HepG2 (cell line): ENCODE measurements around the gene SLIT1. TPM values are rescaled to one million over a fixed set of nuclear protein-coding genes. Genes with fewer than 3 reads are reported as not detected.

ENCODE experiments used
- ATAC-seq: fragments of 200-7000 bp; cut with Tn5 transposase; 3 replicates; pipeline ENCODE4 v1.9.1; 2020; ENCODE audit warnings: mild to moderate bottlenecking, moderate library complexity
- BruUV-seq: library from RNA; stranded (reverse); fragments of 400-500 nt; replicated peaks from 2 replicates; lab custom pipeline; 2021; lab: Mats Ljungman, UMichigan
- CTCF ChIA-PET: fragments of 300-600 bp; formaldehyde crosslinking; extraction: SDS; loops from one replicate; lab custom pipeline; 2021; ENCODE audit warnings: low total read pairs, inconsistent platforms, low intra/inter-chr PET ratio; lab: Yijun Ruan, JAX
- POLR2A ChIA-PET: fragments of 350-600 bp; sonication (Branson Sonifier 250); formaldehyde crosslinking; loops from one replicate; lab custom pipeline; 2020; ENCODE audit warnings: antibody characterized with exemption, inconsistent platforms; lab: Yijun Ruan, JAX
- DNase-seq: peaks from one replicate; pipeline ENCODE4 v3.0.0-alpha.2; 2015; ENCODE audit warnings: low spot score
- FAIRE-seq: peaks from 3 replicates; lab custom pipeline; 2011; peaks lifted over from hg19 to GRCh38; lab: Jason Lieb, UNC
- H2AFZ ChIP-seq: one replicate; pipeline ENCODE4 v1.6.1; 2011; ENCODE audit warnings: low read length, inconsistent platforms
- H3K27ac ChIP-seq: fragments of 300-600 bp; 3 replicates; pipeline ENCODE4 v1.8.0; 2011; ENCODE audit warnings: mixed run types, mild to moderate bottlenecking, mixed read lengths, low read length, inconsistent platforms; ENCODE audit not compliant: insufficient read depth; ENCODE audit errors: extremely low read length
- H3K27me3 ChIP-seq, 2 experiments: fragments of 200-600 bp in 1 of 2; 2 replicates in 1 of 2; 3 replicates in 1 of 2; pipeline versions ENCODE4 v1.6.0 to v1.8.0; 2011; ENCODE audit warnings: low read length in 2 of 2, mild to moderate bottlenecking in 2 of 2, moderate library complexity in 2 of 2, inconsistent platforms in 1 of 2; ENCODE audit not compliant: insufficient read depth in 2 of 2, control insufficient read depth in 1 of 2
- H3K36me3 ChIP-seq, 2 experiments: fragments of 200-600 bp in 1 of 2; replicated peaks in 1 of 2; 2 replicates in 1 of 2; 3 replicates in 1 of 2; pipeline versions ENCODE4 v1.5.1 to v1.8.0; 2011; ENCODE audit warnings: low read length in 2 of 2, inconsistent platforms in 1 of 2; ENCODE audit not compliant: insufficient read depth in 2 of 2, control insufficient read depth in 1 of 2
- H3K4me1 ChIP-seq: 2 replicates; pipeline ENCODE4 v1.5.1; 2012; ENCODE audit warnings: low read length, inconsistent platforms; ENCODE audit not compliant: insufficient read depth
- H3K4me2 ChIP-seq: 2 replicates; pipeline ENCODE4 v1.6.0; 2011; ENCODE audit warnings: low read depth, low read length, inconsistent platforms
- H3K4me3 ChIP-seq, 3 experiments: fragments of 200-600 bp in 1 of 3; sonication (generic), shearing (Covaris generic) in 1 of 3; replicated peaks in 1 of 3; 2 replicates each; pipeline ENCODE4 v1.5.1; 2011 to 2016; ENCODE audit warnings: low read length in 3 of 3, inconsistent platforms in 2 of 3, low read depth in 2 of 3, mild to moderate bottlenecking in 2 of 3, control low read depth in 1 of 3, mixed read lengths in 1 of 3; ENCODE audit not compliant: insufficient read depth in 1 of 3
- H3K79me2 ChIP-seq: one replicate; pipeline ENCODE4 v1.6.1; 2011; ENCODE audit warnings: low read length, inconsistent platforms; ENCODE audit not compliant: insufficient read depth
- H3K9ac ChIP-seq: 2 replicates; pipeline ENCODE4 v1.6.0; 2011; ENCODE audit warnings: mild to moderate bottlenecking, low read depth, low read length, inconsistent platforms; ENCODE audit not compliant: insufficient read depth
- H3K9me3 ChIP-seq: 2 replicates; pipeline ENCODE4 v1.5.1; 2012; ENCODE audit warnings: mild to moderate bottlenecking, low read length
- H4K20me1 ChIP-seq: 2 replicates; pipeline ENCODE4 v1.6.0; 2011; ENCODE audit warnings: inconsistent platforms, mild to moderate bottlenecking, low read length, moderate library complexity; ENCODE audit not compliant: insufficient read depth
- AGO2 ChIP-seq: fragments of 200-400 bp; formaldehyde crosslinking; optimal IDR thresholded peaks from 2 replicates; pipeline ENCODE3; 2017; ENCODE audit warnings: mild to moderate bottlenecking, low read depth, low read length, moderate library complexity
- JUNB ChIP-seq: sonication (generic); formaldehyde crosslinking; IDR thresholded peaks from 2 replicates; pipeline ENCODE4 v1.8.0; 2022; ENCODE audit warnings: missing genetic modification reagents, mild to moderate bottlenecking, borderline replicate concordance
- MAF1 ChIP-seq: sonication (generic); formaldehyde crosslinking; IDR thresholded peaks from 2 replicates; pipeline ENCODE4 v1.5.0; 2020; ENCODE audit warnings: missing genetic modification reagents, borderline replicate concordance
- MIER3 ChIP-seq: IDR thresholded peaks from 2 replicates; pipeline ENCODE4 v1.6.1; 2016; ENCODE audit warnings: missing compliant biosample characterization, borderline replicate concordance
- NKX3-1 ChIP-seq: sonication (generic); formaldehyde crosslinking; IDR thresholded peaks from 2 replicates; pipeline ENCODE4 v1.5.0; 2020; ENCODE audit warnings: missing genetic modification reagents
- RARG ChIP-seq: sonication (generic); formaldehyde crosslinking; IDR thresholded peaks from 2 replicates; pipeline ENCODE4 v1.4.0; 2020; ENCODE audit warnings: low read depth, mild to moderate bottlenecking, missing genetic modification reagents
- ZFP36L1 ChIP-seq: sonication (generic); formaldehyde crosslinking; IDR thresholded peaks from 2 replicates; pipeline ENCODE4 v1.8.0; 2022; ENCODE audit warnings: mild to moderate bottlenecking, missing genetic modification reagents, moderate library complexity
- ZNF20 ChIP-seq: sonication (generic); formaldehyde crosslinking; IDR thresholded peaks from 2 replicates; pipeline ENCODE4 v1.4.0; 2020; ENCODE audit warnings: mild to moderate bottlenecking, moderate library complexity, missing genetic modification reagents
- ZNF652 ChIP-seq: IDR thresholded peaks from 2 replicates; pipeline ENCODE4 v1.6.1; 2016; ENCODE audit warnings: low read depth, borderline replicate concordance
- WGBS: methylation state at CpG from one replicate; pipeline ENCODE4 v1.1.6; 2017; ENCODE audit warnings: low lambda C conversion rate; 5-methylcytosine and 5-hydroxymethylcytosine counted together
- in situ Hi-C: cut with HindIII; loops from 2 replicates; pipeline ENCODE4 v1.10.0; 2017; ENCODE audit warnings: low pct_unique_long_range_greater_than_20kb; ENCODE audit not compliant: extremely low pct_ligation_motif_present
- intact Hi-C: fragments of 100-400 bp; cut with micrococcal nuclease; formaldehyde crosslinking; loops from one replicate; pipeline ENCODE4 v1.10.0; 2022; ENCODE audit not compliant: unreplicated experiment
- polyA plus RNA-seq, 8 experiments: library from polyadenylated mRNA; depleted of rRNA in 3 of 8; stranded (reverse) in 7 of 8; unstranded in 1 of 8; fragments of >200 nt; fragmentation: Illumina TruSeq in 4 of 8; extraction: Trizol in 4 of 8; gene quantifications; 2 replicates each; pipeline versions ENCODE4 v1.2.1 to v1.2.3, GENCODE V29; 2011 to 2016; ENCODE audit warnings: low read depth in 4 of 8, missing spikeins in 1 of 8, mixed read lengths in 1 of 8; ENCODE audit not compliant: insufficient read depth in 1 of 8
- total RNA-seq, 5 experiments: library from RNA; depleted of rRNA; stranded (reverse); fragments of >200 nt; fragmentation: Illumina TruSeq; extraction: Trizol; gene quantifications; 2 replicates each; pipeline ENCODE4 v1.2.3, GENCODE V29; 2016; ENCODE audit warnings: low read depth in 1 of 5
- TF ChIP-seq, protein P1 (sequence below): IDR thresholded peaks from 2 replicates; pipeline ENCODE4 v1.6.1; 2016; ENCODE audit warnings: low read depth, borderline replicate concordance
- TF ChIP-seq, protein P2 (sequence below): sonication (generic); formaldehyde crosslinking; IDR thresholded peaks from 2 replicates; pipeline ENCODE4 v1.4.0; 2020; ENCODE audit warnings: mild to moderate bottlenecking, low read depth, missing genetic modification reagents
- TF ChIP-seq, protein P3 (sequence below): sonication (generic); formaldehyde crosslinking; IDR thresholded peaks from 2 replicates; pipeline ENCODE4 v1.4.0; 2020; ENCODE audit warnings: missing genetic modification reagents
- TF ChIP-seq, protein P4 (sequence below): sonication (generic); formaldehyde crosslinking; IDR thresholded peaks from 2 replicates; pipeline ENCODE4 v1.4.0; 2020; ENCODE audit warnings: mild to moderate bottlenecking, missing genetic modification reagents

SLIT1 gene
- total and polyA plus RNA-seq, 2 of the 13 experiments (the other 11 are each of a cell fraction or from before 2014, with no cell fraction given) = 0.09 to 0.33 TPM

DNA sequence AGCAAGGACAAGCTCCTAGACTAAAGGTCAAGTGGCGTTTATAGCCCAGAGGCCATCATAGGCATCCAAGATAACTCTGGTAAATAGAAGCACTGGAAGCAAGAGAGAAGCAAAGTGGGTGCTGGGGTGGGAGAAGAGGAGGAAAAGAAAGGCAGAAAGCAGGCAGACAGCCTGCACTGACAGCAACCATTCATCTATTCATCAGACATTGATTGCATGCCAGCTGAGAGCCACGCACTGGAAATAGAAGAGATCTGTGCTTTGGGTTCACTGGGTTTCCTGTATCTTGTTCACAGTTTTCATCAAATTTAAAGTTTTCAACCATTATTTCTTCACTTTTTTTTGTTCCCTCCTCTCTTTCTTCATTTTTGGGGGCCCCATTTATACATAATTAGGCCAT lies 4.7 kb upstream of the SLIT1 start (continued):
- TF ChIP-seq AGO2 (no peak), RARG (CRISPR knock-in tag) (no peak), ZFP36L1 (CRISPR knock-in tag) (no peak), ZNF652 (no peak), JUNB (CRISPR knock-in tag) (no peak), MAF1 (CRISPR knock-in tag) (no peak), NKX3-1 (CRISPR knock-in tag) (no peak)
- TF ChIP-seq, protein P1, sequence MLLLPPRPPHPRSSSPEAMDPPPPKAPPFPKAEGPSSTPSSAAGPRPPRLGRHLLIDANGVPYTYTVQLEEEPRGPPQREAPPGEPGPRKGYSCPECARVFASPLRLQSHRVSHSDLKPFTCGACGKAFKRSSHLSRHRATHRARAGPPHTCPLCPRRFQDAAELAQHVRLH = no peak
- TF ChIP-seq, protein P2, sequence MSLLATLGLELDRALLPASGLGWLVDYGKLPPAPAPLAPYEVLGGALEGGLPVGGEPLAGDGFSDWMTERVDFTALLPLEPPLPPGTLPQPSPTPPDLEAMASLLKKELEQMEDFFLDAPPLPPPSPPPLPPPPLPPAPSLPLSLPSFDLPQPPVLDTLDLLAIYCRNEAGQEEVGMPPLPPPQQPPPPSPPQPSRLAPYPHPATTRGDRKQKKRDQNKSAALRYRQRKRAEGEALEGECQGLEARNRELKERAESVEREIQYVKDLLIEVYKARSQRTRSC (CRISPR knock-in tag) = no peak
- TF ChIP-seq, all 625 proteins: peak for 0

DNA sequence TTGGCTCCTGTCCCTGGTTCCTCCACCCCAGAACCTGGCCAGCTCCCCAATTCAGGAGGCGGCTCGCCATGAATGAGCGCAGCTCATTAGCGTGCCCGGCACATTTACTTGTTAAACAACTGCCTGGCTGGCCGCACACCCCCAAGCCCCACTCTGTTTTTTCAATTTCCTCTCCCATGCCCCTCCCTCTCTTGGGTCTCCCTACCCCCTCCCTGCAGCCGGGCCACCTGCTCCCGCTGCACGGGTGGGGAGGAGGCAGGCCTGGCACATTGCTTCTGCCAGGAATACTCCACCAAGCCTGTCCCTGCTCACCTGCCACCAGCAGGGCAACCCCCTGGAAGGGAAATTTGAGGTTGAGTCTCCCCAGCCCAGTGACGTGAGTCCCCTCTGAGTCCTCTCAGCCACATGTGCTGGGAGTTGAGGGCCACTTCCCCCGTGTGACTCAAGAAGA lies 2.5 kb upstream of the SLIT1 start:
- H3K9ac ChIP-seq = no peak overlapping the region
- no peaks in the 10 kb centered on the region for H4K20me1 ChIP-seq
- H2AFZ ChIP-seq = no peak overlapping the region
- ChIA-PET CTCF (no interaction called here), POLR2A (no interaction called here)
- H3K27ac ChIP-seq = no peak overlapping the region
- H3K9me3 ChIP-seq = no peaks in the 10 kb centered on the region
- intact Hi-C loops (loop anchor here (10.0 kb wide), 1 partner anchor 53 kb away; no protein-coding TSS in a partner anchor), in situ Hi-C loops (no loop called here)
- WGBS = 52% methylated on average over 11 of the region's 11 CpGs
- no peaks in the 10 kb centered on the region for H3K36me3 ChIP-seq
- BruUV-seq = no TSS peak
- DNase-seq (no peak), ATAC-seq (no peak), FAIRE-seq (no peak)
- H3K27me3 ChIP-seq = peaks cover 13 to 83% of the 10 kb centered on the region in 2 experiments
- no peak overlapping the region for H3K4me2 ChIP-seq
- H3K4me3 ChIP-seq = no peak overlapping the region
- H3K4me1 ChIP-seq = peaks cover 27% of the 10 kb centered on the region
- H3K79me2 ChIP-seq = no peaks in the 10 kb centered on the region
- TF ChIP-seq ZNF20 (CRISPR knock-in tag) = no peak
- TF ChIP-seq, protein P3, sequence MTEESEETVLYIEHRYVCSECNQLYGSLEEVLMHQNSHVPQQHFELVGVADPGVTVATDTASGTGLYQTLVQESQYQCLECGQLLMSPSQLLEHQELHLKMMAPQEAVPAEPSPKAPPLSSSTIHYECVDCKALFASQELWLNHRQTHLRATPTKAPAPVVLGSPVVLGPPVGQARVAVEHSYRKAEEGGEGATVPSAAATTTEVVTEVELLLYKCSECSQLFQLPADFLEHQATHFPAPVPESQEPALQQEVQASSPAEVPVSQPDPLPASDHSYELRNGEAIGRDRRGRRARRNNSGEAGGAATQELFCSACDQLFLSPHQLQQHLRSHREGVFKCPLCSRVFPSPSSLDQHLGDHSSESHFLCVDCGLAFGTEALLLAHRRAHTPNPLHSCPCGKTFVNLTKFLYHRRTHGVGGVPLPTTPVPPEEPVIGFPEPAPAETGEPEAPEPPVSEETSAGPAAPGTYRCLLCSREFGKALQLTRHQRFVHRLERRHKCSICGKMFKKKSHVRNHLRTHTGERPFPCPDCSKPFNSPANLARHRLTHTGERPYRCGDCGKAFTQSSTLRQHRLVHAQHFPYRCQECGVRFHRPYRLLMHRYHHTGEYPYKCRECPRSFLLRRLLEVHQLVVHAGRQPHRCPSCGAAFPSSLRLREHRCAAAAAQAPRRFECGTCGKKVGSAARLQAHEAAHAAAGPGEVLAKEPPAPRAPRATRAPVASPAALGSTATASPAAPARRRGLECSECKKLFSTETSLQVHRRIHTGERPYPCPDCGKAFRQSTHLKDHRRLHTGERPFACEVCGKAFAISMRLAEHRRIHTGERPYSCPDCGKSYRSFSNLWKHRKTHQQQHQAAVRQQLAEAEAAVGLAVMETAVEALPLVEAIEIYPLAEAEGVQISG (CRISPR knock-in tag) = no peak
- TF ChIP-seq, protein P4, sequence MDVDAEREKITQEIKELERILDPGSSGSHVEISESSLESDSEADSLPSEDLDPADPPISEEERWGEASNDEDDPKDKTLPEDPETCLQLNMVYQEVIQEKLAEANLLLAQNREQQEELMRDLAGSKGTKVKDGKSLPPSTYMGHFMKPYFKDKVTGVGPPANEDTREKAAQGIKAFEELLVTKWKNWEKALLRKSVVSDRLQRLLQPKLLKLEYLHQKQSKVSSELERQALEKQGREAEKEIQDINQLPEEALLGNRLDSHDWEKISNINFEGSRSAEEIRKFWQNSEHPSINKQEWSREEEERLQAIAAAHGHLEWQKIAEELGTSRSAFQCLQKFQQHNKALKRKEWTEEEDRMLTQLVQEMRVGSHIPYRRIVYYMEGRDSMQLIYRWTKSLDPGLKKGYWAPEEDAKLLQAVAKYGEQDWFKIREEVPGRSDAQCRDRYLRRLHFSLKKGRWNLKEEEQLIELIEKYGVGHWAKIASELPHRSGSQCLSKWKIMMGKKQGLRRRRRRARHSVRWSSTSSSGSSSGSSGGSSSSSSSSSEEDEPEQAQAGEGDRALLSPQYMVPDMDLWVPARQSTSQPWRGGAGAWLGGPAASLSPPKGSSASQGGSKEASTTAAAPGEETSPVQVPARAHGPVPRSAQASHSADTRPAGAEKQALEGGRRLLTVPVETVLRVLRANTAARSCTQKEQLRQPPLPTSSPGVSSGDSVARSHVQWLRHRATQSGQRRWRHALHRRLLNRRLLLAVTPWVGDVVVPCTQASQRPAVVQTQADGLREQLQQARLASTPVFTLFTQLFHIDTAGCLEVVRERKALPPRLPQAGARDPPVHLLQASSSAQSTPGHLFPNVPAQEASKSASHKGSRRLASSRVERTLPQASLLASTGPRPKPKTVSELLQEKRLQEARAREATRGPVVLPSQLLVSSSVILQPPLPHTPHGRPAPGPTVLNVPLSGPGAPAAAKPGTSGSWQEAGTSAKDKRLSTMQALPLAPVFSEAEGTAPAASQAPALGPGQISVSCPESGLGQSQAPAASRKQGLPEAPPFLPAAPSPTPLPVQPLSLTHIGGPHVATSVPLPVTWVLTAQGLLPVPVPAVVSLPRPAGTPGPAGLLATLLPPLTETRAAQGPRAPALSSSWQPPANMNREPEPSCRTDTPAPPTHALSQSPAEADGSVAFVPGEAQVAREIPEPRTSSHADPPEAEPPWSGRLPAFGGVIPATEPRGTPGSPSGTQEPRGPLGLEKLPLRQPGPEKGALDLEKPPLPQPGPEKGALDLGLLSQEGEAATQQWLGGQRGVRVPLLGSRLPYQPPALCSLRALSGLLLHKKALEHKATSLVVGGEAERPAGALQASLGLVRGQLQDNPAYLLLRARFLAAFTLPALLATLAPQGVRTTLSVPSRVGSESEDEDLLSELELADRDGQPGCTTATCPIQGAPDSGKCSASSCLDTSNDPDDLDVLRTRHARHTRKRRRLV = no peak
- TF ChIP-seq MIER3 = no peak
